Natural killer cell treated with Interleukin-12 subunit alpha and Interleukin-12 subunit beta and Interleukin-15 and Interleukin-18, amount 100 ng/mL, for 72 hours (primary cell): ENCODE results near the gene SMIM44. TPM values are rescaled to one million over a fixed set of nuclear protein-coding genes. Genes with fewer than 3 reads are reported as not detected.

ENCODE experiments used
- total RNA-seq, 2 donors: library from RNA; stranded (reverse); gene quantifications; one replicate each; pipeline ENCODE4 v1.2.3, GENCODE V29; 2022

Gene SMIM44
- total RNA-seq, 2 donors from 2014 or later = not detected

Other genes starting within 250 kb of the SMIM44 start
- 10 to 100 TPM; 21.4 to 41.7 TPM for gene NFIC, start 116.9 kb downstream of the SMIM44 start, total RNA-seq
- gene SMIM24, start 2.9 kb downstream of the SMIM44 start, total RNA-seq = under 1 TPM in 1 of 2 donors, not detected in 1; 0.62 TPM
- gene DOHH, start 17.2 kb upstream of the SMIM44 start, total RNA-seq = 10 to 100 TPM; 16.1 to 28.6 TPM
- 10 to 100 TPM; 51.4 to 63.0 TPM for gene FZR1, start 22.9 kb upstream of the SMIM44 start, total RNA-seq
- gene TEKTIP1, start 55.7 kb upstream of the SMIM44 start, total RNA-seq = 1 to 10 TPM; 3.3 to 4.4 TPM
- 10 to 100 TPM; 72.2 to 73.1 TPM for gene MFSD12, start 74.1 kb upstream of the SMIM44 start, total RNA-seq
- gene HMG20B, start 89.5 kb upstream of the SMIM44 start, total RNA-seq = 10 to 100 TPM; 38.2 to 48.0 TPM
- gene GIPC3, start 102.0 kb upstream of the SMIM44 start, total RNA-seq = under 1 TPM; 0.25 to 0.40 TPM
- gene TBXA2R, start 123.4 kb upstream of the SMIM44 start, total RNA-seq = under 1 TPM in 1 of 2 donors, not detected in 1; 0.28 TPM
- 10 to 100 TPM; 28.9 to 44.7 TPM for gene CACTIN, start 143.3 kb upstream of the SMIM44 start, total RNA-seq
- 10 to 100 TPM; 27.0 to 29.6 TPM for gene PIP5K1C, start 217.0 kb upstream of the SMIM44 start, total RNA-seq
- gene TJP3, start 224.9 kb upstream of the SMIM44 start, total RNA-seq = 1 to 10 TPM in 1 of 2 donors, under 1 TPM in 1; 0.57 to 2.1 TPM